GM12874 (cell line): Measurements from ENCODE around the gene PAFAH2.

Experiments used
- CTCF ChIP-seq: IDR thresholded peaks from 2 replicates; pipeline ENCODE4 v1.5.1; 2011; ENCODE audit warnings: low read depth, mild to moderate bottlenecking, control low read depth, low read length, moderate library complexity; ENCODE audit not compliant: insufficient read depth

PAFAH2 gene

GRCh38 chr1:25997828-25998761 lies at the start of gene PAFAH2:
TSS of gene PAFAH2 (minus strand) at chr1:25998063. CDS start at chr1:25990816, 7,247 bp downstream.
- TF ChIP-seq CTCF: peak; percentile 94

DNA sequence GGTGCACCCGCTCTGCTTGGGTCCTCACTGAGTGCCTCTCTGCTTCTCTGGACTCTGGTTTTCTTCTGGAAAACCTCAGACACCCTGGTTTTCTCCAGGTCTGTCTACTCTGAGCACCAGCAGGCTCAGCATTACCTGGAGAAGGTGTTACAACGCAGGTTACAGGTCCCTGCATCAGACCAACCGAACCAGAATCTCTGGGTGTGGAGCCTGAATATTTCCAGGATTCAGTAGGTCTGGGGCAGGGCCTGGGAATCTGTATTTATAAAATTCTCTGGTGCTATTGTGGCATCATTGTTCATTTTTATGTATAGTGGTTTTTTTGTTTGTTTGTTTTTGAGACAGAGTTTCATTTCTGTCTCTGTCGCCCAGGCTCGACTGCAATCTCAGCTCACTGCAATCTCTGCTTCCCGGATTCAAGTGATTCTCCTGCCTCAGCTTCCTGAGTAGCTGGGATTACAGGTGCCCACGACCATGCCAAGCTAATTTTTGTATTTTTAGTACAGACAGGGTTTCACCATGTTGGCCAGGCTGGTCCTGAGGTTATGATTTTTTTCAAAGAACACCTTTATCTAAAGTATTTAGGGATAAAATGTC lies 49.5 kb upstream of the PAFAH2 start:
- TF ChIP-seq CTCF: no peak

GRCh38 chr1:26046246-26047095 lies 48.6 kb upstream of the PAFAH2 start:
- TF ChIP-seq CTCF: no peak

- TF ChIP-seq CTCF: no peak
Measured at GRCh38 chr1:26045722-26046245, 47.9 kb upstream of the PAFAH2 start, which contains the start of gene SLC30A2. TSS of gene SLC30A2 (minus strand) at chr1:26046118. CDS start at chr1:26045896, 222 bp downstream.

GRCh38 chr1:26044971-26045721 lies 47.3 kb upstream of the PAFAH2 start:
- no peak for TF ChIP-seq CTCF

- TF ChIP-seq CTCF: no peak
Measured at GRCh38 chr1:26044414-26044813, 46.6 kb upstream of the PAFAH2 start.
